ENCODE results near the gene MAPK10.
"Not testable (repeated sequence)": the region's sequence is repeated elsewhere in the genome, so short reads cannot be mapped to it uniquely, and the experiment has no call there.

The MAPK10 gene

DNA sequence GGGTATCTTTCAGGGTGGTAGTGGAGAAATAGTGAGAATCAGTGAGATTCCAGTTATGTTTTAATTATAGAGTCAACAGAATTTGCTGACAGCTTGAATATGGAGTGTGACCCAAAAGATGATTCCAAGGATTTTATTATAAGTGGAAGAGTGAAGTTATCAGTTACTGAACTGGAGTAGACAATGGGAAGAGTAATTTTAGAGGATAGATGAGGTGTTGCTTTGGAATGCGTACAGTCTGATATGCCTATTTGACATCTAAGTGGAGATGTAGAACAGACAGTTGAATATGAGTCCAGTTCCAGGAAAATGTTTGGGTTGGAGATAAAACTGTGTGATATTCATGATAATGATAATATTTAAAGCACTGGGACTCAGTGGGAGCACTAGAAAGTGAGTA lies 174.2 kb downstream of the MAPK10 start:
- DNase-seq (ENCODE audit: low read depth), result no peak
- no peak overlapping the region for H3K4me3 ChIP-seq (ENCODE audit: low read depth, low read length)
- TF ChIP-seq CTCF (IDR thresholded peaks at IDR 0.05; ENCODE audit: low read depth, low read length, missing control alignments), result no peak

- H3K4me3 ChIP-seq (ENCODE audit: low read depth, low read length), result no peak overlapping the region
- TF ChIP-seq CTCF (IDR thresholded peaks at IDR 0.05; ENCODE audit: low read depth, low read length, missing control alignments), result no peak
- no peak for DNase-seq (ENCODE audit: low read depth)
Observed at GRCh38 chr4:86184901-86185285, 175.0 kb downstream of the MAPK10 start.

DNA sequence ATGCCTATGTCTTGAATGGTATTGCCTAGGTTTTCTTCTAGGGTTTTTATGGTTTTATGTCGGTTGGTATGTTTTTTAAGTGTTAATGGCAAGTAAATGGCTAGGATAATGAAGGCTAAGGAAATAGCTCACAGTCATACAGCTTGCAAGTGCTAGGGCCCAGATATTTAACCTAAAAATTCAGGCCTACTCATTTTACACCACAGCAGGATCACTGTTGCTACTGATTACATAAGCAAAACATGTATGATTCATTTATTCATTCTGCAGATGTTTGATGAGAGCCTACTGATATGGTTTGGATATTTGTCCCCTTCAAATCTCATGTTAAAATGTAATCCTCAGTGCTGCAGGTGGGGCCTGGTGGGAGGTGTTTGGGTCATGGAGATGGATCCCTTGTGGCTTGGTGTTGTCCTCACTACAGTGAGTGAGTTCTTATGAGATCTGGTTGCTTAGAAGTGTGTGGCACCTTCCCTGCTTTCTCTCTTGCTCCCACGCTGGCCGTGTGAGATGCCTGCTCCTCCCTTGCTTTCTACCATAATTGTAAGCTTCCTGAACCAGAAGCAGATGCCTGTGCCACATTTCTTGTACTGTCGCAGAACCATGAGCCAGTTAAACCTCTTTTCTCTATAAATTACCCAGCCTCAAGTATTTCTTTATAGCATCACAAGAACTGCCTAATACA lies 175.5 kb downstream of the MAPK10 start:
- no peak for DNase-seq (ENCODE audit: low read depth)

GRCh38 chr4:86181585-86181984 lies 178.3 kb downstream of the MAPK10 start:
- no peak for TF ChIP-seq CTCF (IDR thresholded peaks at IDR 0.05; ENCODE audit: low read depth, low read length, missing control alignments)
- no peak overlapping the region for H3K4me3 ChIP-seq (ENCODE audit: low read depth, low read length)
- DNase-seq (ENCODE audit: low read depth), result no peak

More for the DNA sequence above, 175.5 kb downstream of the MAPK10 start:
- no peak for TF ChIP-seq CTCF (IDR thresholded peaks at IDR 0.05; ENCODE audit: low read depth, low read length, missing control alignments)
- H3K4me3 ChIP-seq (ENCODE audit: low read depth, low read length), result no peak overlapping the region

- TF ChIP-seq CTCF (IDR thresholded peaks at IDR 0.05; ENCODE audit: low read depth, low read length, missing control alignments), result no peak
- H3K4me3 ChIP-seq (ENCODE audit: low read depth, low read length), result no peak overlapping the region
- DNase-seq (ENCODE audit: low read depth), result no peak
Observed at GRCh38 chr4:86178211-86178610, 181.6 kb downstream of the MAPK10 start.

GRCh38 chr4:86174506-86174905 lies 185.3 kb downstream of the MAPK10 start:
- no peak overlapping the region for H3K4me3 ChIP-seq (ENCODE audit: low read depth, low read length)
- no peak for TF ChIP-seq CTCF (IDR thresholded peaks at IDR 0.05; ENCODE audit: low read depth, low read length, missing control alignments)
- DNase-seq (ENCODE audit: low read depth), result no peak

DNA sequence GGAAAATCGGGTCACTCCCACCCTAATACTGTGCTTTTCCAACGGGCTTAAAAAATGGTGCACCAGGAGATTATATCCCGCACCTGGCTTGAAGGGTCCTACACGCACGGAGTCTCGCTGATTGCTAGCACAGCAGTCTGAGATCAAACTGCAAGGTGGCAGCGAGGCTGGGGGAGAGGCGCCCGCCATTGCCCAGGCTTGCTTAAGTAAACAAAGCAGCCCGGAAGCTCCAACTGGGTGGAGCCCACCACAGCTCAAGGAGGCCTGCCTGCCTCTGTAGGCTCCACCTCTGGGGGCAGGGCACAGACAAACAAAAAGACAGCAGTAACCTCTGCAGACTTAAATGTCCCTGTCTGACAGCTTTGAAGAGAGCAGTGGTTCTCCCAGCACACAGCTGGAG lies 191.5 kb downstream of the MAPK10 start:
- not testable (repeated sequence) for DNase-seq (ENCODE audit: low read depth); H3K4me3 ChIP-seq (ENCODE audit: low read depth, low read length)
